Neural progenitor cell (in vitro differentiated cells): ENCODE data around the gene SALL3. TPM values are rescaled to one million over a fixed set of nuclear protein-coding genes. Genes with fewer than 3 reads are reported as not detected.

Source experiments
- DNase-seq: peaks from one replicate; pipeline ENCODE4 v3.0.0-alpha.2; 2016; ENCODE audit warnings: low spot score
- H2AFZ ChIP-seq: fragments of 200-600 bp; sonication (generic); replicated peaks from 2 replicates; pipeline ENCODE4 v1.6.1; 2016; ENCODE audit warnings: antibody characterized with exemption
- H3F3A ChIP-seq: fragments of 200-600 bp; sonication (generic); 2 replicates; pipeline ENCODE4 v1.6.1; 2016; ENCODE audit warnings: antibody characterized with exemption, low read depth
- H3K27ac ChIP-seq: fragments of 200-600 bp; sonication (generic); 2 replicates; pipeline ENCODE4 v1.5.1; 2016; ENCODE audit warnings: mild to moderate bottlenecking
- H3K27me3 ChIP-seq: fragments of 200-600 bp; sonication (generic); 2 replicates; pipeline ENCODE4 v1.6.1; 2016; ENCODE audit warnings: mild to moderate bottlenecking, moderate library complexity
- H3K36me3 ChIP-seq: fragments of 200-600 bp; sonication (generic); 2 replicates; pipeline ENCODE4 v1.5.1; 2016
- H3K4me1 ChIP-seq: fragments of 200-600 bp; sonication (generic); 2 replicates; pipeline ENCODE4 v1.6.1; 2016; ENCODE audit warnings: mixed run types
- H3K4me2 ChIP-seq: fragments of 200-600 bp; sonication (generic); 2 replicates; pipeline ENCODE4 v1.6.1; 2016
- H3K4me3 ChIP-seq: fragments of 200-600 bp; sonication (generic); 2 replicates; pipeline ENCODE4 v1.5.1; 2016
- H3K79me2 ChIP-seq: fragments of 200-600 bp; sonication (generic); 2 replicates; pipeline ENCODE4 v1.6.1; 2016; ENCODE audit warnings: low read depth
- H3K9ac ChIP-seq: fragments of 200-600 bp; sonication (generic); 2 replicates; pipeline ENCODE4 v1.6.1; 2016
- H3K9me3 ChIP-seq: fragments of 200-600 bp; sonication (generic); 2 replicates; pipeline ENCODE4 v1.5.1; 2016; ENCODE audit warnings: low read depth
- H4K20me1 ChIP-seq: fragments of 200-600 bp; sonication (generic); 2 replicates; pipeline ENCODE4 v1.6.1; 2016; ENCODE audit warnings: low read depth
- H3K27ac Mint-ChIP-seq: 3 replicates; pipeline ENCODE4 v1.8.0; 2021; ENCODE audit warnings: mixed read lengths
- H3K27me3 Mint-ChIP-seq: 2 replicates; pipeline ENCODE4 v1.8.0; 2022; ENCODE audit warnings: low read depth, mild to moderate bottlenecking, inconsistent platforms, moderate library complexity, mixed read lengths; ENCODE audit not compliant: insufficient read depth
- H3K36me3 Mint-ChIP-seq: 3 replicates; pipeline ENCODE4 v1.8.0; 2021; ENCODE audit warnings: mixed read lengths
- H3K4me1 Mint-ChIP-seq: 3 replicates; pipeline ENCODE4 v1.8.0; 2021; ENCODE audit warnings: mixed read lengths
- H3K4me3 Mint-ChIP-seq: 3 replicates; pipeline ENCODE4 v1.8.0; 2021; ENCODE audit warnings: mild to moderate bottlenecking, moderate library complexity, mixed read lengths
- H3K9me3 Mint-ChIP-seq: 3 replicates; pipeline ENCODE4 v1.8.0; 2020; ENCODE audit warnings: mixed read lengths
- EZH2 ChIP-seq: fragments of 200-600 bp; sonication (generic); IDR thresholded peaks from 2 replicates; pipeline ENCODE4 v1.6.1; 2017; ENCODE audit warnings: antibody characterized with exemption, mild to moderate bottlenecking, moderate library complexity
- EZH2phosphoT487 ChIP-seq: fragments of 200-600 bp; sonication (generic); IDR thresholded peaks from 2 replicates; pipeline ENCODE4 v1.6.1; 2017; ENCODE audit warnings: antibody characterized with exemption
- total RNA-seq: library from RNA; depleted of rRNA; stranded (reverse); fragments of >200 nt; gene quantifications from 2 replicates; pipeline ENCODE4 v1.2.3, GENCODE V29; 2015; ENCODE audit warnings: low replicate concordance
- TF ChIP-seq, protein P1 (sequence below): fragments of 200-600 bp; sonication (generic); IDR thresholded peaks from 2 replicates; pipeline ENCODE4 v1.5.1; 2017; ENCODE audit warnings: antibody characterized with exemption, mild to moderate bottlenecking

Gene SALL3
- total RNA-seq, 1 donor from 2014 or later, result 27.7 TPM

DNA sequence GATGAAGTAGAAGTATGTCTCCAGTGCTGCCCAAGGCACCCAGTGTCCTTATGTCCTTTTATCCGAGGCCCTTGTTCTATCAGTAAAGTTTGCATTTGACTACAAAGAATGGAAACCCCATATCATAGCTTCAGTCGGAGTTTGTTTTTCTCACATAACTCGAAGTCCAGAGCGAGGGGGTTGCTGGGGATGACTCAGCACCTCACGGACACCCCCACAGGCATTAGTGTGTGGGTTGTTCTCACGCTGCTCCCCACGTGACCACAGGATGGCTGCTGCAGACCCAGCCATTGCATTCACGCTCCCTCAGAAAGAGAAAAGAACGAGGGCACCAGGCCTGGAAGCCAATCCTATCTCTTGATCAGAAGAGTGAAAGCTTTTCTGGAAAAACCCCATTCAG lies 27.8 kb downstream of the SALL3 start:
- Mint-ChIP-seq H3K4me3 (peak overlapping the region; percentile 19), H3K4me1 (no peaks in the 10 kb centered on the region), H3K9me3 (peaks cover 3% of the 10 kb centered on the region), H3K27me3 (peaks cover 2% of the 10 kb centered on the region), H3K36me3 (peaks cover 2% of the 10 kb centered on the region), H3K27ac (no peak overlapping the region)
- Histone ChIP-seq H3K4me2 (no peak overlapping the region), H3K27me3 (no peaks in the 10 kb centered on the region), H3K9ac (no peak overlapping the region), H3F3A (no peaks in the 10 kb centered on the region), H3K27ac (no peak overlapping the region), H3K4me1 (no peaks in the 10 kb centered on the region), H3K9me3 (no peaks in the 10 kb centered on the region), H2AFZ (no peak overlapping the region), H4K20me1 (no peaks in the 10 kb centered on the region), H3K79me2 (no peaks in the 10 kb centered on the region), H3K36me3 (no peaks in the 10 kb centered on the region), H3K4me3 (no peak overlapping the region)
- TF ChIP-seq EZH2 (no peak), EZH2phosphoT487 (no peak)
- TF ChIP-seq, protein P1, sequence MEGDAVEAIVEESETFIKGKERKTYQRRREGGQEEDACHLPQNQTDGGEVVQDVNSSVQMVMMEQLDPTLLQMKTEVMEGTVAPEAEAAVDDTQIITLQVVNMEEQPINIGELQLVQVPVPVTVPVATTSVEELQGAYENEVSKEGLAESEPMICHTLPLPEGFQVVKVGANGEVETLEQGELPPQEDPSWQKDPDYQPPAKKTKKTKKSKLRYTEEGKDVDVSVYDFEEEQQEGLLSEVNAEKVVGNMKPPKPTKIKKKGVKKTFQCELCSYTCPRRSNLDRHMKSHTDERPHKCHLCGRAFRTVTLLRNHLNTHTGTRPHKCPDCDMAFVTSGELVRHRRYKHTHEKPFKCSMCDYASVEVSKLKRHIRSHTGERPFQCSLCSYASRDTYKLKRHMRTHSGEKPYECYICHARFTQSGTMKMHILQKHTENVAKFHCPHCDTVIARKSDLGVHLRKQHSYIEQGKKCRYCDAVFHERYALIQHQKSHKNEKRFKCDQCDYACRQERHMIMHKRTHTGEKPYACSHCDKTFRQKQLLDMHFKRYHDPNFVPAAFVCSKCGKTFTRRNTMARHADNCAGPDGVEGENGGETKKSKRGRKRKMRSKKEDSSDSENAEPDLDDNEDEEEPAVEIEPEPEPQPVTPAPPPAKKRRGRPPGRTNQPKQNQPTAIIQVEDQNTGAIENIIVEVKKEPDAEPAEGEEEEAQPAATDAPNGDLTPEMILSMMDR, result no peak
- DNase-seq, result no peak

DNA sequence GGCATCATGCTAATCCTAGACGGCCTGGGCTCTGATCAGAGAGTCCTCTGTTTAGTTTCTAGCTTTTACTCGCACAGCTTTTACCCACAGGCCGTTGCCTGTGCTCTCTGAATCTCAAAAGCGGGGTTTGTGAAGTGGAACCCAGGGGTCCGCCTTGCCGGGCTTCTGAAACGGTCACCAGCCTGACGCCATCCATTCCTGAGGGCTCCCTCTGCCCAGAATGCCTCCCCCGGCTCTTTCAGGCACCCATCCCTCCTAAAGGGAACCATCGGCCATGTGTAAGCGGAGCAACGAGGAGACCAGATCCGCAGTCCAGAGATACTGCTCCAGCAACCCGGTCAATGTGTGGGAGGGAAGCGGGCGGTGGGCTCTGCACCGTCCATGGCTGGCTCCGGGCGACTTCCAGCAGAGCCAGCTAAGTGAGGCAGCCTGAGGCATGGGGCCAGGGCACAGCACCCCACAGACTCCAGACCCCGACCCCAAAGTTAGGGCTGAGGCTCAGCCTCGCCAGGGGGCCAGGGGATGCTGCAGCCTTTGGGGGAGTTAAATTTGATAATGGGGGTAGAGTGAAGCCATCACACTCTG lies 28.8 kb downstream of the SALL3 start:
- no peaks in the 10 kb centered on the region for H3K4me1 Mint-ChIP-seq
- Histone ChIP-seq H3K4me2 (no peak overlapping the region), H3F3A (no peaks in the 10 kb centered on the region), H3K4me1 (no peaks in the 10 kb centered on the region), H3K27ac (no peak overlapping the region), H3K36me3 (no peaks in the 10 kb centered on the region), H2AFZ (no peak overlapping the region), H3K27me3 (no peaks in the 10 kb centered on the region), H3K79me2 (no peaks in the 10 kb centered on the region), H3K4me3 (no peak overlapping the region), H3K9ac (no peak overlapping the region), H4K20me1 (no peaks in the 10 kb centered on the region), H3K9me3 (no peaks in the 10 kb centered on the region)
- no peak for DNase-seq
- H3K9me3 Mint-ChIP-seq, result peaks cover 3% of the 10 kb centered on the region
- no peak overlapping the region for H3K27ac Mint-ChIP-seq
- no peak overlapping the region for H3K4me3 Mint-ChIP-seq
- peaks cover 2% of the 10 kb centered on the region for H3K36me3 Mint-ChIP-seq
- TF ChIP-seq EZH2 (no peak), EZH2phosphoT487 (no peak)
- TF ChIP-seq, protein P1, result no peak
- H3K27me3 Mint-ChIP-seq, result peaks cover 2% of the 10 kb centered on the region

DNA sequence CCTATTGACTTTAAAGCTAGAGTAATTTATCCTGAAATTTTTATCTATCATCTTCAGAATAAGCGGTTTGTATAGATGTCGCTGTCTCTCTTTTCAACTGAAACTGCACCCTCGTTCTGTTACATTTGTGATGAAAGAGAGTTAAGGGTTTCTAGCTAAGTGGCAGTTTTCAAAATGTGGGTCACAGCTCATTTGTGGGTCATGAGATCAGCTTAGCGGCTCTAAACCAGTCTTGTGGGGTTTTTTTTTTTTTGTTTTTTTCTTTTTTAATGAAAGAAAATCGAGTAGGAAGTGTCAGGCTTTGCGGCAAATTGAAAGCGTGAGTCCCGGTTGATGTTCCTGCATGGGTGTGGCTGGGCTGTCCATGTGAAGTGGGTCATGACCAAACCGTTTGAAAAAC lies 31.2 kb downstream of the SALL3 start:
- Histone ChIP-seq H4K20me1 (no peaks in the 10 kb centered on the region), H3K4me3 (no peak overlapping the region), H3F3A (no peaks in the 10 kb centered on the region), H3K36me3 (no peaks in the 10 kb centered on the region), H3K27ac (no peak overlapping the region), H3K79me2 (no peaks in the 10 kb centered on the region), H3K9me3 (no peaks in the 10 kb centered on the region), H3K4me2 (no peak overlapping the region), H2AFZ (no peak overlapping the region), H3K27me3 (no peaks in the 10 kb centered on the region), H3K4me1 (no peaks in the 10 kb centered on the region), H3K9ac (no peak overlapping the region)
- Mint-ChIP-seq H3K36me3 (peaks cover 2% of the 10 kb centered on the region), H3K4me3 (no peak overlapping the region), H3K27ac (no peak overlapping the region), H3K4me1 (no peaks in the 10 kb centered on the region), H3K9me3 (peaks cover 3% of the 10 kb centered on the region), H3K27me3 (peaks cover 2% of the 10 kb centered on the region)
- DNase-seq, result no peak
- TF ChIP-seq, protein P1, result no peak
